ENCODE data around the gene OR10A4.
"Not testable (repeated sequence)": the region's sequence is repeated elsewhere in the genome, so short reads cannot be mapped to it uniquely, and the experiment has no call there.

Gene OR10A4

DNA sequence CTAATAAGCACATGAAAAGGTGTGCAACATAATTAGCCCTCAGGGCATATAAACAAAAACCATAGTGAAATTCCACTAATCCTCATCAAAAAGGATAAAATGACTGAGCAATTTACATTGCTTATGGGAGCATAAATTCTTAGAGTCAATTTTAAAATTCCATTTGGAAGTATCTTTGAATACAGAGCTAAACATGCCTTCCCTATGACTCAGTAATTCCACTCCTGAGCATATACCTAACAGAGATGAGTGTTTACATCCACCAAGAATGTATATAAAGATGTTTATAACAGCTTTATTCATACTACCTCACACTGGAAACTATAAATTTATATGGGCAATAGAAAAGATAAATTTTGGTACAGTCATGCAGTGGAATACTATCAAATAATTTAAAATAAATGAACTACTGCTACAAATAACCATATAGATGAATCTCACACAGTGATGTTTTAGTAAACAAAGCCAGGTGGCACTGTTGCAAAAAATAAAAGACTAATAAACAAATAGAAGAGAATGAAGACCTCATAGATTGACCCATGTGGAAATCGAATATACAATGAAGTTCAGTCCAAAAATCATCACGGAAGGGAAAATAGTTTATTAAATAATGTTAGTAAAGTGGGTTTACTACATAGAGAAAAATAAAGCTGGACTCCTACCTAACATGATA lies 24.0 kb downstream of the OR10A4 start:
- DNase-seq, result no peak

DNA sequence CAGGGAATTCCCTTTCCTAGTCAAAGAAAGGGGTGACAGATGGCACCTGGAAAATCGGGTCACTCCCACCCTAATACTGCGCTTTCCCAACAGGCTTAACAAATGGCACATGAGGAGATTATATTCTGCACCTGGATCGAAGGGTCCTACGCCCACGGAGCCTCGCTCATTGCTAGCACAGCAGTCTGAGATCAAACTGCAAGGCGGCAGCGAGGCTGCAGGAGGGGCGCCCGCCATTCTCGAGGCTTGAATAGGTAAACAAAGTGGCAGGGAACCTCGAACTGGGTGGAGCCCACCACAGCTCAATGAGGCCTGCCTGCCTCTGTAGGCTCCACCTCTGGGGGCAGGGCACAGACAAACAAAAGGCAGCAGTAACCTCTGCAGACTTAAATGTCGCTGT lies 28.4 kb downstream of the OR10A4 start:
- DNase-seq, result not testable (repeated sequence)

DNA sequence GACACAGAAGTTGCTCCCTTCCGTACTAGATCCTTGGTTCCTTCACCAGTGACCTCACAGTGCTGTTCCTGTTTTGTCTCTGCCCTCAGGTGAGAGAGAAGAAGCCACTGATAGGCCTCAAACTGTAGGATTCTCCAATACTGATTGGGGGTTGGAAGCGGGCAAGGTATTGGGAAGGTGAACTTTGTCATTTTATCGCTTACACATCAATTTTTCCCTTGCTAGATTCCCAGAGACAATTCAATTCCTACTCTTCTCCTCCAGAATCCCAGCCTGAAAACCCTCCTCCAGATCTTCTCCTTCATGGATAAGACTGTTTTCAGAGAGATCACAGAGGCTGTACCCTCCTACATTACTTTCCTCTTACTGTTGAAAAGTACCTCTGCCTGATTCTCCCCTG lies 35.0 kb downstream of the OR10A4 start:
- DNase-seq, result no peak

DNA sequence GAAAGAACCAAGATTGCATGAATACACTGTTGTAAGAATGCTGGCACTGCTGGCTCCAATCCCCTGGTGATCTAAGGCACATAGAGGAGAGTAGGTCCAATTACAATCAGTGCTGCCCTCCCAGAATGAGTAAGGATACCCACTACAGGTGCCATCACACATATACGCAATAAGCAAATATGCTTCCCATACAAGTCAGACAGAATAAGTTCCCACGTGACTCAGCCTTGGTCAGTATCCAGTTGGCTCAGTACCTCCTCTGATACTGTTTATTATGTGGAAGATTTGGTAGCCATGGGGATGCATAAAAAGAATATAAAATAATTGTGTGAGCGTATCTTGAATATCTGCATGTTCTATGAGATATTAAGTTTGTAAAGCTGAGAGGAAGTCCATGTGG lies 35.5 kb downstream of the OR10A4 start:
- no peak for DNase-seq

DNA sequence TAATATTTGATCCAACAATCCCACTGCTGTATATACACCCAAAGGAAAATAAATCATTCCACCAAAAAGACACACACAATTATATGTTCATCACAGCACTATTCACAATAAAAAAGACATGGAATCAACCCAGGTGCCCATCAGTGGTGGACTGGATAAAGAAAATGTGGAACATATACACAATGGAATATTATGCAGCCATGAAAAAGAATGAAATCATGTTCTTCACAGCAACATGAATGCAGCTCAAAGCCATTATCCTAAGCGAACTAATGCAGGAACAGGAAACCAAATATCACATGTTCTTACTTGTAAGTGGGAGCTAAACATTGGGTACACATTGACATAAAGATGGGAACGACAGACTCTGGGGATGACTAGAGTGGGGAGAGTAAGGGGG lies 43.3 kb downstream of the OR10A4 start:
- DNase-seq, result no peak

DNA sequence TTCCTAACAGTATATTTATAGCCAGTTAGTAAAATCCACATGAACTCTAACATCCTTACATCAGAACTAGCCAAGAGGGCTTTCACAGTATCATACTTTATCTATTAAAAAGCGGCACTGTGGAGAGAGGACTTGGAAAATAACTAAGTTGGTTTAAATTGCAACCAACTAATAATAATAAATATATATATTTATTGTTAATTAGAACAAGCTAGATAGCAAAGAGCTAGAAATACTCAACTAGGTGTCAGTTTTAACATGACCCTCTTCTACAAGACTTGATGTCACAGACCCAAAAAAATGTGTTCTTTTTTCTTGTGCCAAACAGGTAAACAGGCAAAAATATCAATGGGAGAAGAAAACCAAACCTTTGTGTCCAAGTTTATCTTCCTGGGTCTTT lies 44.3 kb downstream of the OR10A4 start, which contains the start of gene OR2D3:
Gene OR2D3, plus strand, starts transcription at position 301 of the 400 bp plus-strand sequence. Its CDS starts 0 bp downstream, at position 301.
- DNase-seq, result no peak

DNA sequence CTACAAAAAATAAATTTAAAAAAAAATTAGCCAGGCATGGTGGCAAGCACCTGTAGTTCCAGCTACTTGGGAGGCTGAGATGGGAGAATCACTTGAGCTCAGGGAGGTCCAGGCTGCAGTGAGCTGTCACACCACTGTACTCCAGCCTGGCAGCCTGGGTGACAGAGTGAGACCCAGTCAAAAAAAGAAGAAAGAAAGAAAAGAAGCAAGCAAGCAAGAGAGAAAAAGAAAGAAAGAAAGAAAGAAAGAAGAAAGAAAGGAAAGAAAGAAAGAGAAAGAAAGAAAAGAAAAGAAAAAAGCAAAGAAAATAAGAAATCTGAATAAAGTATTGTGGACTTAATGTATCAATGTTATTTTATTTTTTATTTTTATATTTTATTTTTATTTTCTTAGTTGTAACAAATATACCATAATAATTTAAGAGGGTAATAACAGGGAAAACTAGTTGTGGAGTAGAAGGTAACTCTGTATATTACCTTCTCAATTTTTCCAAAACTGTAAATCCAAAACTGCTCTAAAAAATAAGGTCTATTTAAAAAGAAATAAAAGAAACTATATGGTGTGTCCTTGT lies 48.7 kb downstream of the OR10A4 start:
- no peak for DNase-seq

DNA sequence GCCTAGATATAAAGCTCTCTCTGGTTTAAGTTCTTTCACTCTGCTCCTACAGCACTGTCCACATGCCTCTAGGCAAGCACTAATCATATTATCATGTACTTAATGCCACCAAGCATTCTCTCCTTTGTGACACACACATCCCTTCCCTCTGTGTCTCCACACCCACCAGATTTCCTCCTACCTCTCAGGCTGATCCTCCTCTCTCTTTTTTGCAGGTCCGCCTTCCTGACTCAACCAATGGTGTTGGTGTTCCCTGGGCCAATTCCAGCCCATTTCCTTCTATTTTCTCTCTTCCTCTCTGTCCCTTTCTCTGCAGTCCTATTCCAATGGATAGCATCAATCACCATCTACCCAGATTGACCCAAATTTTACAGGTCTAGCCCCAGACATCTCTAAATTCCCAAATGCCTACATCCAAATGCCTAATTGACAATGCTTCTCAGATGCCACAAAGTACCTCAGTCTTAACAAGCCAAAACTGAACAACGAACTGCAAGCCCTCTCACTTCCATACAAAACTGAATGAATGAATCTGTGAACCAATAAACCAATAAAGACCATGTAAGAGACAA lies 49.3 kb downstream of the OR10A4 start:
- DNase-seq, result no peak

DNA sequence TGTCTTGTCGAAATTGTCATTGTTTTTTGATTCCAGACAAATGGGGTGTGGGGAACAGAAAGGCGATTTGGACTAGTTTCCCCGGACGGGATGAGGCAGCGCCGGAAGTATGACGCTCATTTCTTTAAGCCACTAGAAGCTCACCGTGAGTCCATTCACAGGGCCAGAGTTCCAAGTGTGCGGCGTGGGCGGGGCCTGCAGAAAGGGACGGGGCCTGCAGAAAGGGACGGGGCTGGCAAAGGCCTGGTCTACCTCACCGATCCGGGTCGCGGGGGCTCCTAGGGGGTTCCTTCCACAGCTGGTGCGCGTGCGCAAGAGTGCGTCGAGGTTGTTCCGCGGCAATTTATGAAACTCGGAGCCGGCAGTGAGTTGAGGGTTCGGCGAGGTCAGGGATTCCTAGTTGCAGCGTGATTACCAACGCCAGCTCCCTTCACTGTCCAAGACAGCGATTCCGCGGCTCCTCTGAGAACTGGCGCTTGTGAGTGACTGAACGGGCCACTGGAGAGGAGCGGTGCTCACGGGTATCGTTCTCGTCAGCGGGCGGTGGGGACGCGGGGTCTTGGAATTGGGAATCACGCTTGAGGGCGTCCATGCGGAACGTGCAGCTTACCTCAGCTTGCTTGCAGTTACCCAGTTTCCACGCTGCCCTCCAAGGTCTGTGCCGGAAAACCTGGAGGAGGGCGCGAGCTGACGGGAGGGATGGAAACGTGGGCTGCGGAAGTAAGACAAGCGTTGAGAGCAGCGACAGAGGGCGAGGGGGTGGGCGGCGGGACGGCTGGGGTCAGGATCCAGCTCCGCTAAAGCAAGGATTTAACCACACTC lies 50.0 kb downstream of the OR10A4 start, which contains the start of gene ZNF215:
Gene ZNF215, plus strand, starts transcription at position 219 of the 822 bp plus-strand sequence. CDS start 5,847 bp downstream, outside the sequence.
- DNase-seq, result no peak

DNA sequence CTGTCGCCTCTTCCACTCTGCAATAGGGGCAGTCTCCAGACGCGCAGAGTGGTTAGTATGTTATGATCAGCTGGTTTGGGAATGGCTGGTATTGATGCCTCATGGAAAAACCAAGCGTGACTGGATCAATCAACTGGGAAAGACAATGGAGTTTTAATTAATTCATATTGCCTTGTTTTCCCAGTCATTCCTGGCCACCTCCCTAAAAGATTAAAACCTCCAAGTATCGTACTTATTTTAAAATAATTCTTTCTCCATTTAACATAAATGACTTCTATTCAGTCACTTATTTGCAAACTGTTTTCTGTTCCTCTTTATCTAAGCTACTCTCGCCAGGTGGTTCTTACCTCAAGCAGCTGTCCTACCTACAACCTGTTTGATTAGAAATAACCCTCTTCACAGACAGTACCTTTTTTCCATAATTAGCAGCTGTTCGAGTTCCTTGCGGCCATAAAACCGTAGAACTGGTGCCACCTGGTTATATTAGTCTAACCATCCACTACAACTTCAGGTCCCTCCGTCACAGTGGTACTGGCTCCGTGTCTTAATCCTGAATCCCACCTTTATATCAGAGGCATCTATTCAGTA lies 50.7 kb downstream of the OR10A4 start:
- DNase-seq, result no peak

All from DMS 273 treated with DMSO at 0.1 percent for 48 hours (cell line).